Measurements from ENCODE around the gene ATP5F1A.
"Not testable (repeated sequence)": the region's sequence is repeated elsewhere in the genome, so short reads cannot be mapped to it uniquely, and the experiment has no call there.

Gene ATP5F1A

GRCh38 chr18:46096651-46097300, 1.3 kb downstream of the ATP5F1A start:
- TF ChIP-seq CTCF (IDR thresholded peaks at IDR 0.05; ENCODE audit: low read depth, low read length) = no peak
- DNase-seq (ENCODE audit: low read depth in 2 of 2) = peak in 1 of 2 donors; percentile 18
- peak overlapping the region; percentile 77 to 85 for H3K4me3 ChIP-seq (replicated peaks in 1 of 2; ENCODE audit: low read depth in 2 of 2, low read length in 2 of 2)

GRCh38 chr18:46095532-46095931, 2.6 kb downstream of the ATP5F1A start:
- H3K4me3 ChIP-seq (replicated peaks in 1 of 2; ENCODE audit: low read depth in 2 of 2, low read length in 2 of 2) = no peak overlapping the region
- DNase-seq (ENCODE audit: low read depth in 2 of 2) = no peak
- TF ChIP-seq CTCF (IDR thresholded peaks at IDR 0.05; ENCODE audit: low read depth, low read length) = no peak

GRCh38 chr18:46088501-46088900, 9.6 kb downstream of the ATP5F1A start:
- peak in 1 of 2 donors; percentile 57 for DNase-seq (ENCODE audit: low read depth in 2 of 2)
- H3K4me3 ChIP-seq (replicated peaks in 1 of 2; ENCODE audit: low read depth in 2 of 2, low read length in 2 of 2) = not testable (repeated sequence)

- no peak for TF ChIP-seq CTCF (IDR thresholded peaks at IDR 0.05; ENCODE audit: low read depth, low read length)
- no peak overlapping the region for H3K4me3 ChIP-seq (replicated peaks in 1 of 2; ENCODE audit: low read depth in 2 of 2, low read length in 2 of 2)
- no peak for DNase-seq (ENCODE audit: low read depth in 2 of 2)
Observed at GRCh38 chr18:46084431-46084830, 13.7 kb downstream of the ATP5F1A start.

- no peak for DNase-seq (ENCODE audit: low read depth in 2 of 2)
- no peak overlapping the region for H3K4me3 ChIP-seq (replicated peaks in 1 of 2; ENCODE audit: low read depth in 2 of 2, low read length in 2 of 2)
- TF ChIP-seq CTCF (IDR thresholded peaks at IDR 0.05; ENCODE audit: low read depth, low read length) = no peak
Observed at GRCh38 chr18:46080156-46080555, 17.9 kb downstream of the ATP5F1A start.

- TF ChIP-seq CTCF (IDR thresholded peaks at IDR 0.05; ENCODE audit: low read depth, low read length) = no peak
- no peak for DNase-seq (ENCODE audit: low read depth in 2 of 2)
- H3K4me3 ChIP-seq (replicated peaks in 1 of 2; ENCODE audit: low read depth in 2 of 2, low read length in 2 of 2) = no peak overlapping the region
Observed at GRCh38 chr18:46079336-46079735, 18.8 kb downstream of the ATP5F1A start.

GRCh38 chr18:46073474-46074331, 24.4 kb downstream of the ATP5F1A start:
- peak; percentile 60 for TF ChIP-seq CTCF (IDR thresholded peaks at IDR 0.05; ENCODE audit: low read depth, low read length)
- DNase-seq (ENCODE audit: low read depth in 2 of 2) = peak; percentile 74 to 86
- no peak overlapping the region for H3K4me3 ChIP-seq (replicated peaks in 1 of 2; ENCODE audit: low read depth in 2 of 2, low read length in 2 of 2)

Data from cardiac fibroblast (primary cell).